Heart left ventricle (tissue), 13 donors: Measurements from ENCODE around the gene TMEM89.

Experiments
- CTCF ChIP-seq, 12 donors: fragments of 200-600 bp; sonication (generic) in 4 of 12; IDR thresholded peaks; one replicate each; pipeline versions ENCODE4 v1.5.0 to v1.8.0; 2018 to 2022; ENCODE audit warnings: antibody characterized with exemption in 12 of 12, mild to moderate bottlenecking in 5 of 12
- POLR2A ChIP-seq, 2 donors: fragments of 450-650 bp; IDR thresholded peaks; one replicate each; pipeline ENCODE4 v1.6.1; 2017; ENCODE audit warnings: antibody characterized with exemption in 2 of 2, mild to moderate bottlenecking in 2 of 2, moderate library complexity in 2 of 2
- donor health status: ischemic (EF 13 %, LVEDD 7.1; RV severe dilation, severe dysfunction).
- donor health status: DM: no; HTN: yes; CAD: no.
- donor health status: DM: no; HTN: no; CAD: no.
- donor health status: ischemic (EF 25% LVEDD 6.9; RV normal size, moderate dysfunction).
- donor health status: ischemic (EF 25% LVEDD 5.7; RV mildly dilated, moderate dysfunction).
- donor health status: ischemic (EF 35%, LVEDD 5.7; RV mildly dilated, moderate dysfunction).
- donor health status: nonischemic (EF 11% LVEDD 7.7; RV severe dilation, severe dysfunction).
- donor health status: DM: yes; HTN: yes; CAD: no.
- donor health status: PGD.
- donor health status: ischemic (EF 29% LVEDD 5.4; RV normal size, mild dysfunction).
- donor health status: nonischemic (EF 23%, LVEDD 6.1; RV moderate dilation, normal function).

- no peak for TF ChIP-seq POLR2A (IDR thresholded peaks at IDR 0.05)
- TF ChIP-seq CTCF (IDR thresholded peaks at IDR 0.05), result no peak
Observed at GRCh38 chr3:48629894-48630293, 8.3 kb upstream of the TMEM89 start.
